Calu3 (cell line): Measurements from ENCODE around the gene PEAK3. TPM values are rescaled to one million over a fixed set of nuclear protein-coding genes. Genes with fewer than 3 reads are reported as not detected.

Experiments
- BruUV-seq: library from RNA; stranded (reverse); fragments of 400-500 nt; replicated peaks from 2 replicates; lab custom pipeline; 2021; lab: Mats Ljungman, UMichigan
- CTCF ChIA-PET: fragments of 300-600 bp; sonication (Branson Sonifier 250); formaldehyde crosslinking; loops from one replicate; lab custom pipeline; 2022; ENCODE audit warnings: antibody characterized with exemption; lab: Charles Lee
- DNase-seq: peaks from one replicate; pipeline ENCODE4 v3.0.0; 2022
- H3K27ac Mint-ChIP-seq: one replicate; pipeline ENCODE4 v1.8.0; 2022; ENCODE audit warnings: mixed read lengths; ENCODE audit not compliant: unreplicated experiment
- H3K27me3 Mint-ChIP-seq: one replicate; pipeline ENCODE4 v1.8.0; 2022; ENCODE audit warnings: mixed read lengths; ENCODE audit not compliant: unreplicated experiment
- H3K36me3 Mint-ChIP-seq: one replicate; pipeline ENCODE4 v1.8.0; 2022; ENCODE audit warnings: mild to moderate bottlenecking, moderate library complexity, mixed read lengths; ENCODE audit not compliant: insufficient read depth, unreplicated experiment
- H3K4me1 Mint-ChIP-seq: one replicate; pipeline ENCODE4 v1.8.0; 2022; ENCODE audit warnings: mild to moderate bottlenecking, low read depth, mixed read lengths; ENCODE audit not compliant: unreplicated experiment
- H3K4me3 Mint-ChIP-seq: one replicate; pipeline ENCODE4 v1.8.0; 2022; ENCODE audit warnings: mild to moderate bottlenecking, low read depth, moderate library complexity, mixed read lengths; ENCODE audit not compliant: unreplicated experiment
- H3K9me3 Mint-ChIP-seq: one replicate; pipeline ENCODE4 v1.8.0; 2022; ENCODE audit warnings: low read depth, mixed read lengths; ENCODE audit not compliant: unreplicated experiment
- CTCF ChIP-seq: fragments of 200-600 bp; IDR thresholded peaks from one replicate; pipeline ENCODE4 v1.8.0; 2022; ENCODE audit warnings: antibody characterized with exemption; ENCODE audit not compliant: unreplicated experiment
- intact Hi-C: fragments of 100-400 bp; cut with micrococcal nuclease; formaldehyde crosslinking; loops from one replicate; pipeline ENCODE4 v1.10.0; 2022; ENCODE audit not compliant: unreplicated experiment
- total RNA-seq: library from RNA; stranded (reverse); gene quantifications from 2 replicates; pipeline ENCODE4 v1.2.3, GENCODE V29; 2022

PEAK3 gene
- total RNA-seq, 1 experiment from 2014 or later = not detected

- Mint-ChIP-seq H3K27ac (no peak overlapping the region), H3K4me3 (no peak overlapping the region), H3K4me1 (no peaks in the 10 kb centered on the region), H3K9me3 (no peaks in the 10 kb centered on the region), H3K36me3 (no peaks in the 10 kb centered on the region), H3K27me3 (peaks cover 66% of the 10 kb centered on the region)
- CTCF ChIA-PET = interaction anchor here (0.6 kb wide), 2 partner anchors 147 to 151 kb away, joined by 3 to 4 read pairs; partner anchors contain the start of gene AP3D1
- intact Hi-C loops = no loop called here
- no peak for DNase-seq
- TF ChIP-seq CTCF = no peak
- no TSS peak for BruUV-seq
Measured at GRCh38 chr19:2303211-2303798, 21.3 kb upstream of the PEAK3 start.

- Mint-ChIP-seq H3K27ac (no peak overlapping the region), H3K27me3 (peaks cover 66% of the 10 kb centered on the region), H3K36me3 (no peaks in the 10 kb centered on the region), H3K4me1 (no peaks in the 10 kb centered on the region), H3K9me3 (no peaks in the 10 kb centered on the region), H3K4me3 (no peak overlapping the region)
- intact Hi-C loops = no loop called here
- CTCF ChIA-PET = interaction anchor here (0.6 kb wide), 1 partner anchor 146 kb away, joined by 4 read pairs; no protein-coding TSS in a partner anchor
- no peak for TF ChIP-seq CTCF
- no peak for DNase-seq
- no TSS peak for BruUV-seq
Measured at GRCh38 chr19:2302319-2303210, 20.6 kb upstream of the PEAK3 start.

- TF ChIP-seq CTCF = no peak
- CTCF ChIA-PET = interaction anchor here (0.6 kb wide), 1 partner anchor 160 kb away, joined by 3 read pairs; no protein-coding TSS in a partner anchor
- no peak for DNase-seq
- BruUV-seq = no TSS peak
- Mint-ChIP-seq H3K27me3 (peaks cover 48% of the 10 kb centered on the region), H3K36me3 (no peaks in the 10 kb centered on the region), H3K27ac (no peak overlapping the region), H3K4me3 (no peak overlapping the region), H3K4me1 (no peaks in the 10 kb centered on the region), H3K9me3 (no peaks in the 10 kb centered on the region)
- intact Hi-C loops = no loop called here
Measured at GRCh38 chr19:2300533-2300932, 18.6 kb upstream of the PEAK3 start.

GRCh38 chr19:2296141-2296540 is 14.2 kb upstream of the PEAK3 start:
- Mint-ChIP-seq H3K27me3 (peaks cover 44% of the 10 kb centered on the region), H3K4me1 (no peaks in the 10 kb centered on the region), H3K36me3 (no peaks in the 10 kb centered on the region), H3K9me3 (no peaks in the 10 kb centered on the region), H3K4me3 (no peak overlapping the region), H3K27ac (no peak overlapping the region)
- no TSS peak for BruUV-seq
- DNase-seq = no peak
- no peak for TF ChIP-seq CTCF
- CTCF ChIA-PET = no interaction called here
- intact Hi-C loops = no loop called here
